ENCODE results near the gene SSTR1.
"Not testable (repeated sequence)": the region's sequence is repeated elsewhere in the genome, so short reads cannot be mapped to it uniquely, and the experiment has no call there.

GRCh38 chr14:38190846-38191245, 16.9 kb upstream of the SSTR1 start:
- not testable (repeated sequence) for TF ChIP-seq CHD2 (IDR thresholded peaks at IDR 0.05; ENCODE audit: low read length, partially characterized antibody); CTCF (IDR thresholded peaks at IDR 0.05); POLR2A (IDR thresholded peaks at IDR 0.05; ENCODE audit: low read length); KDM1A (IDR thresholded peaks at IDR 0.05; ENCODE audit: low read depth); REST (IDR thresholded peaks at IDR 0.05); HMGXB4 (CRISPR knock-in tag; IDR thresholded peaks at IDR 0.05; ENCODE audit: borderline replicate concordance); MYC (IDR thresholded peaks at IDR 0.05; ENCODE audit: borderline replicate concordance, low read length); MAX (IDR thresholded peaks at IDR 0.05); USF2 (IDR thresholded peaks at IDR 0.05); HOXA7 (CRISPR knock-in tag; IDR thresholded peaks at IDR 0.05); ZC3H11A (IDR thresholded peaks at IDR 0.05); RAD21 (conservative IDR thresholded peaks at IDR 0.05 in 1 of 2, IDR thresholded peaks at IDR 0.05 in 1 of 2)

All from A549 (cell line).